IMR-90 (cell line): ENCODE measurements around the gene TRPM7. TPM values are rescaled to one million over a fixed set of nuclear protein-coding genes. Genes with fewer than 3 reads are reported as not detected.

Source experiments
- ATAC-seq: fragments of 200-7000 bp; cut with Tn5 transposase; 2 replicates; pipeline ENCODE4 v1.9.1; 2020; ENCODE audit warnings: low read depth, mild to moderate bottlenecking, moderate library complexity
- BruUV-seq: library from RNA; stranded (reverse); fragments of 400-500 nt; replicated peaks from 2 replicates; lab custom pipeline; 2021; lab: Mats Ljungman, UMichigan
- CTCF ChIA-PET: fragments of 300-600 bp; formaldehyde crosslinking; extraction: SDS; loops from one replicate; lab custom pipeline; 2021; ENCODE audit warnings: antibody characterized with exemption; lab: Yijun Ruan, JAX
- POLR2A ChIA-PET: fragments of 300-600 bp; sonication (Branson Sonifier 250); formaldehyde crosslinking; loops from one replicate; lab custom pipeline; 2022; ENCODE audit warnings: antibody characterized with exemption; ENCODE audit not compliant: unreplicated experiment; lab: Charles Lee
- DNase-seq: peaks from one replicate; pipeline ENCODE4 v3.0.0; 2013
- H2AFZ ChIP-seq: replicated peaks from 2 replicates; pipeline ENCODE3; 2013; ENCODE audit warnings: low read length, mild to moderate bottlenecking; ENCODE audit not compliant: poor library complexity
- H2AK5ac ChIP-seq: 2 replicates; pipeline ENCODE4 v1.6.1; 2013; ENCODE audit warnings: low read depth, low read length, inconsistent platforms
- H2AK9ac ChIP-seq: replicated peaks from 2 replicates; pipeline ENCODE3; 2013; ENCODE audit warnings: mild to moderate bottlenecking, low read depth, low read length, moderate library complexity; ENCODE audit not compliant: poor library complexity
- H2BK120ac ChIP-seq: 2 replicates; pipeline ENCODE4 v1.6.1; 2013; ENCODE audit warnings: low read depth, low read length, inconsistent platforms
- H2BK15ac ChIP-seq: 3 replicates; pipeline ENCODE4 v1.6.1; 2013; ENCODE audit warnings: low read depth, low read length, inconsistent platforms
- H2BK20ac ChIP-seq: 2 replicates; pipeline ENCODE4 v1.6.1; 2013; ENCODE audit warnings: low read depth, mild to moderate bottlenecking, inconsistent platforms, low read length, moderate library complexity
- H2BK5ac ChIP-seq: 2 replicates; pipeline ENCODE4 v1.6.1; 2013; ENCODE audit warnings: mild to moderate bottlenecking, low read depth, low read length, inconsistent platforms; ENCODE audit not compliant: poor library complexity, severe bottlenecking
- H3K14ac ChIP-seq: replicated peaks from 2 replicates; pipeline ENCODE4 v1.6.1; 2013; ENCODE audit warnings: low read depth, low read length, inconsistent platforms
- H3K18ac ChIP-seq: 2 replicates; pipeline ENCODE4 v1.6.1; 2013; ENCODE audit warnings: low read depth, low read length, control low read depth
- H3K23ac ChIP-seq: 2 replicates; pipeline ENCODE4 v1.6.1; 2013; ENCODE audit warnings: low read depth, low read length, inconsistent platforms
- H3K27ac ChIP-seq: 2 replicates; pipeline ENCODE4 v1.5.1; 2013; ENCODE audit warnings: mild to moderate bottlenecking, control low read depth, low read length; ENCODE audit not compliant: insufficient read depth
- H3K27me3 ChIP-seq: 2 replicates; pipeline ENCODE4 v1.6.1; 2013; ENCODE audit warnings: low read length; ENCODE audit not compliant: control insufficient read depth, insufficient read depth
- H3K36me3 ChIP-seq: 2 replicates; pipeline ENCODE4 v1.6.1; 2013; ENCODE audit warnings: low read length, mixed read lengths; ENCODE audit not compliant: control insufficient read depth, insufficient read depth
- H3K4ac ChIP-seq: 2 replicates; pipeline ENCODE4 v1.6.1; 2013; ENCODE audit warnings: low read depth, low read length, inconsistent platforms
- H3K4me1 ChIP-seq: 2 replicates; pipeline ENCODE4 v1.6.1; 2013; ENCODE audit warnings: low read length, mixed read lengths; ENCODE audit not compliant: control insufficient read depth, insufficient read depth
- H3K4me2 ChIP-seq: 2 replicates; pipeline ENCODE4 v1.6.1; 2013; ENCODE audit warnings: low read depth, mild to moderate bottlenecking, control low read depth, low read length, moderate library complexity
- H3K4me3 ChIP-seq: 2 replicates; pipeline ENCODE4 v1.5.1; 2013; ENCODE audit warnings: low read depth, mild to moderate bottlenecking, control low read depth, low read length, moderate library complexity; ENCODE audit not compliant: insufficient read depth
- H3K56ac ChIP-seq: 2 replicates; pipeline ENCODE4 v1.6.1; 2013; ENCODE audit warnings: low read length, inconsistent platforms; ENCODE audit not compliant: insufficient read depth; ENCODE audit errors: extremely low read depth
- H3K79me1 ChIP-seq, 2 experiments: 2 replicates each; pipeline ENCODE4 v1.6.1; 2013; ENCODE audit warnings: low read length in 2 of 2, inconsistent platforms in 1 of 2, low read depth in 1 of 2
- H3K9ac ChIP-seq: 2 replicates; pipeline ENCODE4 v1.6.1; 2013; ENCODE audit warnings: low read depth, low read length, control low read depth
- H3K9me1 ChIP-seq: 2 replicates; pipeline ENCODE4 v1.6.1; 2013; ENCODE audit warnings: low read length, inconsistent platforms; ENCODE audit not compliant: insufficient read depth
- H3K9me3 ChIP-seq: 2 replicates; pipeline ENCODE4 v1.6.1; 2013; ENCODE audit warnings: low read length; ENCODE audit not compliant: control insufficient read depth, insufficient read depth
- H4K20me1 ChIP-seq: 2 replicates; pipeline ENCODE4 v1.6.1; 2013; ENCODE audit warnings: low read length, inconsistent platforms; ENCODE audit not compliant: insufficient read depth
- H4K5ac ChIP-seq: 2 replicates; pipeline ENCODE4 v1.6.1; 2013; ENCODE audit warnings: mild to moderate bottlenecking, low read depth, low read length, control low read depth
- H4K8ac ChIP-seq, 2 experiments: 2 replicates each; pipeline ENCODE4 v1.6.1; 2013; ENCODE audit warnings: low read depth in 2 of 2, low read length in 2 of 2, control low read depth in 1 of 2, inconsistent platforms in 1 of 2
- H4K91ac ChIP-seq: 2 replicates; pipeline ENCODE4 v1.6.1; 2013; ENCODE audit warnings: low read depth, low read length, inconsistent platforms; ENCODE audit not compliant: insufficient read depth
- BHLHE40 ChIP-seq: fragments of 150-350 bp; IDR thresholded peaks from 2 replicates; pipeline ENCODE4 v1.6.1; 2016; ENCODE audit warnings: mild to moderate bottlenecking, low read depth, low read length
- CHD1 ChIP-seq: IDR thresholded peaks from 2 replicates; pipeline ENCODE4 v1.6.1; 2012; ENCODE audit warnings: low read depth, low read length, improper control_type of control experiment
- ELK1 ChIP-seq: fragments of 150-350 bp; IDR thresholded peaks from 2 replicates; pipeline ENCODE4 v1.6.1; 2016; ENCODE audit warnings: low read depth, mild to moderate bottlenecking, low read length, moderate library complexity, borderline replicate concordance
- FOS ChIP-seq: fragments of 150-350 bp; IDR thresholded peaks from 2 replicates; pipeline ENCODE4 v1.6.1; 2016; ENCODE audit warnings: low read depth, low read length
- MAFK ChIP-seq: IDR thresholded peaks from 2 replicates; pipeline ENCODE4 v1.6.1; 2012; ENCODE audit warnings: low read depth, low read length, improper control_type of control experiment
- MAZ ChIP-seq: IDR thresholded peaks from 2 replicates; pipeline ENCODE4 v1.6.1; 2012; ENCODE audit warnings: low read depth, mild to moderate bottlenecking, low read length, improper control_type of control experiment, moderate library complexity, borderline replicate concordance
- MXI1 ChIP-seq: IDR thresholded peaks from 2 replicates; pipeline ENCODE4 v1.6.1; 2012; ENCODE audit warnings: low read depth, mild to moderate bottlenecking, low read length, moderate library complexity, borderline replicate concordance
- POLR2A ChIP-seq: IDR thresholded peaks from 2 replicates; pipeline ENCODE4 v1.6.1; 2012; ENCODE audit warnings: mild to moderate bottlenecking, low read depth, low read length
- RAD21 ChIP-seq: IDR thresholded peaks from 2 replicates; pipeline ENCODE4 v1.6.1; 2012; ENCODE audit warnings: low read length, improper control_type of control experiment
- RFX5 ChIP-seq: IDR thresholded peaks from 2 replicates; pipeline ENCODE4 v1.8.0; 2012; ENCODE audit warnings: low read depth, mild to moderate bottlenecking, low read length, moderate library complexity
- SMC3 ChIP-seq: fragments of 150-350 bp; IDR thresholded peaks from 2 replicates; pipeline ENCODE4 v1.6.1; 2016; ENCODE audit warnings: low read depth, mild to moderate bottlenecking, antibody characterized with exemption, low read length, moderate library complexity
- WGBS, 2 experiments: methylation state at CpG; one replicate each; pipeline versions ENCODE4 v1.1.5 to v1.1.7; 2013; ENCODE audit warnings: missing lambda C conversion rate in 2 of 2; ENCODE audit not compliant: insufficient read length in 1 of 2; ENCODE audit errors: extremely low coverage in 2 of 2; 5-methylcytosine and 5-hydroxymethylcytosine counted together
- dilution Hi-C: fragments of 300-500 bp; cut with HindIII; formaldehyde crosslinking; loops from one replicate; pipeline ENCODE4 v1.14.3; 2018; ENCODE audit warnings: low sequenced_read_pairs; ENCODE audit not compliant: unreplicated experiment
- in situ Hi-C: fragments of 300-500 bp; cut with MboI; formaldehyde crosslinking; loops from 3 replicates; pipeline ENCODE4 v1.14.3; 2019; ENCODE audit warnings: low sequenced_read_pairs, inconsistent platforms, mixed read lengths
- intact Hi-C: fragments of 100-400 bp; cut with micrococcal nuclease; formaldehyde crosslinking; loops from 2 replicates; pipeline ENCODE4 v1.10.0; 2022
- polyA plus RNA-seq, 3 experiments: library from polyadenylated mRNA; depleted of rRNA; stranded (reverse); fragments of >200 nt; gene quantifications; 2 replicates each; pipeline ENCODE4 v1.2.3, GENCODE V29; 2012; ENCODE audit warnings: low replicate concordance in 1 of 3
- total RNA-seq: library from RNA; depleted of rRNA; stranded (reverse); fragments of >200 nt; gene quantifications from 2 replicates; pipeline ENCODE4 v1.2.3, GENCODE V29; 2012

Gene TRPM7
- total and polyA plus RNA-seq, 2 of the 4 experiments (the other 2 are of a cell fraction) = 10.6 to 27.8 TPM

DNA sequence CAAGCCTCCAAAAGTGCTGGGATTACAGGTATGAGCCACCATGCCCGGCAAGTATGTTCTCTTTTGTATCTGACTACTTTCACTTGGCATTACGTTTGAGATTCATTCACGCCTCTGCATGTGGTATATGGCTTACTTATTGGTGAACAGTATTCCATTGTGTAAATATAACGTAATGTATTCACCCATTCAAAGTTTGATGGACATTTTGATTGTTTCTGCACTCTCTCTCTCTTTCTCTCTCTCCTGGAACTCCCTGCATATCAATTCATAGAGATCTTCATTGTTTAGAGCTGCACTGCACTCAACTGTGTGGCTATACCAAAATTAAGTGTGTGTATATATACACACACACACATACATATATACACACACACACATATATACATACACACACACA lies 48.6 kb upstream of the TRPM7 start:
- CTCF ChIA-PET = no interaction called here
- H4K5ac ChIP-seq = no peak overlapping the region
- no peaks in the 10 kb centered on the region for H4K20me1 ChIP-seq
- intact Hi-C loops = no loop called here
- H3K56ac ChIP-seq = no peak overlapping the region
- no peak overlapping the region for H2AK9ac ChIP-seq
- H4K91ac ChIP-seq = no peak overlapping the region
- H3K9me3 ChIP-seq = no peaks in the 10 kb centered on the region
- no peak overlapping the region for H2BK120ac ChIP-seq
- no CpG with 5 or more reads among the region's 4 CpGs for WGBS, 2 experiments
- H3K4me2 ChIP-seq = no peak overlapping the region
- no peak overlapping the region for H3K23ac ChIP-seq
- peaks cover 0 to 3% of the 10 kb centered on the region in 2 experiments; a peak in 1 of 4 replicates for H3K79me1 ChIP-seq
- no TSS peak for BruUV-seq
- no peaks in the 10 kb centered on the region for H3K9me1 ChIP-seq
- TF ChIP-seq MAFK (no peak), BHLHE40 (no peak), ELK1 (no peak), MXI1 (no peak), SMC3 (no peak), POLR2A (no peak), MAZ (no peak), FOS (no peak), CHD1 (no peak), RAD21 (no peak), RFX5 (no peak)
- no peak overlapping the region for H3K4ac ChIP-seq
- no peak overlapping the region for H2BK5ac ChIP-seq
- H2AFZ ChIP-seq = no peak overlapping the region
- H2AK5ac ChIP-seq = no peak overlapping the region
- no peak overlapping the region for H3K27ac ChIP-seq
- no peak overlapping the region for H3K4me3 ChIP-seq
- H2BK20ac ChIP-seq = no peak overlapping the region
- DNase-seq (no peak), ATAC-seq (no peak)
- peaks cover 15% of the 10 kb centered on the region for H3K36me3 ChIP-seq
- H3K27me3 ChIP-seq = no peaks in the 10 kb centered on the region
- no peak overlapping the region for H3K18ac ChIP-seq
- POLR2A ChIA-PET = interaction anchor here (0.6 kb wide), 1 partner anchor 35 kb away, joined by 3 read pairs; no protein-coding TSS in a partner anchor
- no peak overlapping the region for H4K8ac ChIP-seq
- no peak overlapping the region for H2BK15ac ChIP-seq
- no peak overlapping the region for H3K14ac ChIP-seq
- no peak overlapping the region for H3K9ac ChIP-seq
- no peaks in the 10 kb centered on the region for H3K4me1 ChIP-seq
- dilution Hi-C loops = no loop called here
- in situ Hi-C loops = no loop called here
